Smooth muscle cell (in vitro differentiated cells): ENCODE data around the gene FBXL13. TPM values are rescaled to one million over a fixed set of nuclear protein-coding genes. Genes with fewer than 3 reads are reported as not detected.

Experiments used
- DNase-seq: peaks from one replicate; lab custom pipeline; 2025; ENCODE audit not compliant: unreplicated experiment; lab: John Stamatoyannopoulos, UW
- H2AFZ ChIP-seq: fragments of 200-600 bp; sonication (generic); 2 replicates; pipeline ENCODE4 v1.6.0; 2016; ENCODE audit warnings: antibody characterized with exemption, low read depth, mild to moderate bottlenecking
- H3F3A ChIP-seq: fragments of 200-600 bp; sonication (generic); 2 replicates; pipeline ENCODE4 v1.6.0; 2017; ENCODE audit warnings: antibody characterized with exemption, low read depth
- H3K27ac ChIP-seq: fragments of 200-600 bp; sonication (generic); 2 replicates; pipeline ENCODE4 v1.5.1; 2016; ENCODE audit warnings: low read depth, mild to moderate bottlenecking
- H3K27me3 ChIP-seq: fragments of 200-600 bp; sonication (generic); 2 replicates; pipeline ENCODE4 v1.6.1; 2016; ENCODE audit warnings: low read depth, mild to moderate bottlenecking
- H3K36me3 ChIP-seq: fragments of 200-600 bp; sonication (generic); 2 replicates; pipeline ENCODE4 v1.5.1; 2016; ENCODE audit warnings: low read depth
- H3K4me1 ChIP-seq: fragments of 200-600 bp; sonication (generic); 2 replicates; pipeline ENCODE4 v1.5.1; 2016; ENCODE audit warnings: low read depth
- H3K4me2 ChIP-seq: fragments of 200-600 bp; sonication (generic); 2 replicates; pipeline ENCODE4 v1.6.0; 2016; ENCODE audit warnings: mild to moderate bottlenecking
- H3K4me3 ChIP-seq: fragments of 200-600 bp; sonication (generic); 2 replicates; pipeline ENCODE4 v1.5.1; 2016; ENCODE audit warnings: mild to moderate bottlenecking
- H3K79me2 ChIP-seq: fragments of 200-600 bp; sonication (generic); 2 replicates; pipeline ENCODE4 v1.6.0; 2016; ENCODE audit warnings: low read depth, mild to moderate bottlenecking
- H3K9ac ChIP-seq: fragments of 200-600 bp; sonication (generic); 2 replicates; pipeline ENCODE4 v1.6.0; 2016; ENCODE audit warnings: low read depth
- H3K9me3 ChIP-seq: fragments of 200-600 bp; sonication (generic); replicated peaks from 2 replicates; pipeline ENCODE4 v1.5.1; 2016; ENCODE audit warnings: low read depth
- H4K20me1 ChIP-seq: fragments of 200-600 bp; sonication (generic); 2 replicates; pipeline ENCODE4 v1.6.0; 2016; ENCODE audit warnings: low read depth
- WGBS: methylation state at CpG from one replicate; pipeline ENCODE4 v1.1.7; 2016; ENCODE audit warnings: low lambda C conversion rate; 5-methylcytosine and 5-hydroxymethylcytosine counted together
- polyA plus RNA-seq: library from polyadenylated mRNA; unstranded; fragments of >200 nt; fragmentation: Nextera tagmentation; extraction: Ambion mirVana; gene quantifications from 2 replicates; pipeline ENCODE4 v1.2.1, GENCODE V29; 2016
- total RNA-seq: library from RNA; depleted of rRNA; stranded (reverse); fragments of >200 nt; gene quantifications from 2 replicates; pipeline ENCODE4 v1.2.3, GENCODE V29; 2014
- TF ChIP-seq, protein P1 (sequence below): fragments of 200-600 bp; sonication (generic); IDR thresholded peaks from 2 replicates; pipeline ENCODE4 v1.5.1; 2017; ENCODE audit warnings: borderline replicate concordance, mild to moderate bottlenecking, antibody characterized with exemption; ENCODE audit not compliant: insufficient read depth, poor library complexity, severe bottlenecking

Gene FBXL13
- total and polyA plus RNA-seq, 2 experiments from 2014 or later, result 2.6 to 12.1 TPM

DNA sequence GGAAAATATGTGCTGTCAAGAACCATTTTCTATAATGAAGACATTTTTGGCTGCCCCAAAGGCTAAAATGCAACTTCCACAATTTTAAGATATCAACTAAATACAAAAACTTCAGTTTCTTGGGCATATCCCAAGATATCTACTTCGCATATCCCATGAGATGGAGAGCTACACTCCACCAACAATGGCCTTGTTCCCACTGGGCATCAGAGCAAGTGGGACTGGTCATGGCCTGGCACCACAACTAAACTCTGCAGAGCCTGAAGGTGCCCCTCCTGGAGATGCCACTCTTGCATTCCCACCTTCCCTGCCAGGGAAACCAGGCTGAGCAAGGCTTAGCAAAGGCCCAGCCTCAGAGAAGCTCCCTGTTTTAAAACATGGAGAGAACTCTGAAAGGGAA is 237.6 kb downstream of the FBXL13 start:
- Histone ChIP-seq H2AFZ (no peak overlapping the region), H3K27me3 (no peaks in the 10 kb centered on the region), H3F3A (peaks cover 32% of the 10 kb centered on the region), H3K79me2 (no peaks in the 10 kb centered on the region), H3K9ac (peak overlapping the region; percentile 64), H3K27ac (peak overlapping the region; percentile 99), H3K9me3 (no peaks in the 10 kb centered on the region), H3K4me1 (peaks cover 12% of the 10 kb centered on the region), H4K20me1 (no peaks in the 10 kb centered on the region), H3K4me3 (no peak overlapping the region), H3K4me2 (peak overlapping the region; percentile 52), H3K36me3 (no peaks in the 10 kb centered on the region)
- DNase-seq, result no peak
- TF ChIP-seq, protein P1, sequence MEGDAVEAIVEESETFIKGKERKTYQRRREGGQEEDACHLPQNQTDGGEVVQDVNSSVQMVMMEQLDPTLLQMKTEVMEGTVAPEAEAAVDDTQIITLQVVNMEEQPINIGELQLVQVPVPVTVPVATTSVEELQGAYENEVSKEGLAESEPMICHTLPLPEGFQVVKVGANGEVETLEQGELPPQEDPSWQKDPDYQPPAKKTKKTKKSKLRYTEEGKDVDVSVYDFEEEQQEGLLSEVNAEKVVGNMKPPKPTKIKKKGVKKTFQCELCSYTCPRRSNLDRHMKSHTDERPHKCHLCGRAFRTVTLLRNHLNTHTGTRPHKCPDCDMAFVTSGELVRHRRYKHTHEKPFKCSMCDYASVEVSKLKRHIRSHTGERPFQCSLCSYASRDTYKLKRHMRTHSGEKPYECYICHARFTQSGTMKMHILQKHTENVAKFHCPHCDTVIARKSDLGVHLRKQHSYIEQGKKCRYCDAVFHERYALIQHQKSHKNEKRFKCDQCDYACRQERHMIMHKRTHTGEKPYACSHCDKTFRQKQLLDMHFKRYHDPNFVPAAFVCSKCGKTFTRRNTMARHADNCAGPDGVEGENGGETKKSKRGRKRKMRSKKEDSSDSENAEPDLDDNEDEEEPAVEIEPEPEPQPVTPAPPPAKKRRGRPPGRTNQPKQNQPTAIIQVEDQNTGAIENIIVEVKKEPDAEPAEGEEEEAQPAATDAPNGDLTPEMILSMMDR, result no peak
- 100% methylated on average over 1 of the region's 1 CpG for WGBS

DNA sequence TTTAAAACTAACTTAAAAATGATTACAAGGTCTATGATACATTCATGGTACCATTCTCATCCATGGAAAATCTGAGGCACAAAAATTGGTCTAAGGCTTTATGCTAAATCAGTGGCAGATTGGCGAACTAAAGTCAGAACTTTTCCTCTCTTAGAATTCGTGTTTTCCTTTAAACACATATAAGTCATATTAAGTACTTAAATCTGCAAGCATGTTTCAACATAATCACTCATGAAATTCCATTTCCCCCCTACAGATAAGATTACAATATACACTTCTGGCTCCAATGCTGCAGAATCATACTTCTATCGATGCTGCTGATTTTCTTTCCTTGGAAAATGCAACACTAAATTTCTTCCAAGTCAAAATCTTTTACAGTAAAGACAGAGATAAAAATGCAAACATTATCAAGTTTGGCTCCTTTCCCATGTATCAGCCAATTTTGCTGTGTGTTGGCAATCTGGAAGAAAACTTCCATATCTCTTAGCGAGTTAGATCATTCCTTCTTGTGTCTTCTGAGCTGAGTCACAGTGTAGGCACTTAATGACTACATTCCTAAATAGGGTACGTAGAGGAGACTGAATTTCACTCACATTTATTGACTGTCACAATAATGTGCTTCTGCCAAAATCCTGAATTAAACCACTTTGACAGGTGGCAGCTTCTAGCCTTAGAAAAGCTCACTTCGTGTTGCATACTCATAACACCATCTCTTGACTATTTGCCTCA is 238.2 kb downstream of the FBXL13 start:
- WGBS, result 19% methylated on average over 6 of the region's 6 CpGs
- Histone ChIP-seq H3K4me3 (no peak overlapping the region), H4K20me1 (no peaks in the 10 kb centered on the region), H3K9ac (peak overlapping the region; percentile 88), H3F3A (peaks cover 32% of the 10 kb centered on the region), H3K79me2 (no peaks in the 10 kb centered on the region), H3K27me3 (no peaks in the 10 kb centered on the region), H2AFZ (no peak overlapping the region), H3K4me2 (peak overlapping the region; percentile 60), H3K4me1 (peaks cover 12% of the 10 kb centered on the region), H3K36me3 (no peaks in the 10 kb centered on the region), H3K27ac (peak overlapping the region; percentile 99), H3K9me3 (no peaks in the 10 kb centered on the region)
- TF ChIP-seq, protein P1, result no peak
- no peak for DNase-seq

- H3K79me2 ChIP-seq, result no peaks in the 10 kb centered on the region
- DNase-seq, result no peak
- peak overlapping the region; percentile 99 for H3K27ac ChIP-seq
- H3K9ac ChIP-seq, result peak overlapping the region; percentile 88
- TF ChIP-seq, protein P1, result no peak
- no peak overlapping the region for H2AFZ ChIP-seq
- H3K4me3 ChIP-seq, result no peak overlapping the region
- H3K36me3 ChIP-seq, result no peaks in the 10 kb centered on the region
- H4K20me1 ChIP-seq, result no peaks in the 10 kb centered on the region
- H3K4me2 ChIP-seq, result peak overlapping the region; percentile 69
- peaks cover 12% of the 10 kb centered on the region for H3K4me1 ChIP-seq
- no peaks in the 10 kb centered on the region for H3K27me3 ChIP-seq
- H3K9me3 ChIP-seq, result no peaks in the 10 kb centered on the region
- peaks cover 32% of the 10 kb centered on the region for H3F3A ChIP-seq
- WGBS, result 0% methylated on average over 1 of the region's 1 CpG
Observed at GRCh38 chr7:102834999-102835398, 239.6 kb downstream of the FBXL13 start.

DNA sequence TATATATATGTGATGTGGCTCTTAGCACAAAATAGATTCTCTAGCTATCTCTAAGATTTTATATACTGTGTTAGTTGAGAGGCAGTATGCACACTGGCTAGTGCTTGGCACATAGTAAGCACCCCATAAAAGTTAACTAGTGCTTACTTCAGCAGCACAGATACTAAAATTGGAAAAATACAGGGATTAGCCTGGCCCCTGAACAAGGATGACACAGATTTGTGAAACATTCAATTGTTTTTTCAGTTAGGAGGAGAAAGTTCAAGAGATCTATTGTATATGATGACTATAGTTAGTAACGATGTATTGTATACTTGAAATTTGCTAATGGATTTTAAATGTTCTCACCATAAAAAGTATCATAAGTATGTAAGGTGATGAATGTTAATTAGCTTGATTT is 240.1 kb downstream of the FBXL13 start:
- peak overlapping the region; percentile 42 for H3K4me2 ChIP-seq
- H3K36me3 ChIP-seq, result no peaks in the 10 kb centered on the region
- no peak for DNase-seq
- 37% methylated on average over 1 of the region's 1 CpG for WGBS
- H3K27me3 ChIP-seq, result no peaks in the 10 kb centered on the region
- no peak overlapping the region for H3K4me3 ChIP-seq
- H3K27ac ChIP-seq, result peak overlapping the region; percentile 99
- no peaks in the 10 kb centered on the region for H3K9me3 ChIP-seq
- no peaks in the 10 kb centered on the region for H3K79me2 ChIP-seq
- TF ChIP-seq, protein P1, result no peak
- H3K4me1 ChIP-seq, result peaks cover 12% of the 10 kb centered on the region
- H4K20me1 ChIP-seq, result no peaks in the 10 kb centered on the region
- H3F3A ChIP-seq, result peaks cover 32% of the 10 kb centered on the region
- H3K9ac ChIP-seq, result peak overlapping the region; percentile 74
- H2AFZ ChIP-seq, result no peak overlapping the region
